ENCODE data around the gene AIFM3. TPM values are rescaled to one million over a fixed set of nuclear protein-coding genes. Genes with fewer than 3 reads are reported as not detected.

The AIFM3 gene
- total RNA-seq, 1 experiment from 2014 or later: 1.1 TPM

GRCh38 chr22:20987375-20987774 lies 20.3 kb downstream of the AIFM3 start:
- ChIA-PET CTCF (interaction anchor here (0.6 kb wide), 1 partner anchor 109 kb away, joined by 3 read pairs; no protein-coding TSS in a partner anchor), POLR2A (no interaction called here)
- Mint-ChIP-seq H3K4me3 (ENCODE audit: unreplicated experiment) (no peak overlapping the region), H3K36me3 (ENCODE audit: insufficient read depth, unreplicated experiment) (peaks cover 18% of the 10 kb centered on the region), H3K27ac (ENCODE audit: low read depth, unreplicated experiment) (no peak overlapping the region), H3K4me1 (ENCODE audit: insufficient read depth, unreplicated experiment) (peaks cover 8% of the 10 kb centered on the region), H3K9me3 (ENCODE audit: unreplicated experiment) (no peaks in the 10 kb centered on the region), H3K27me3 (ENCODE audit: insufficient read depth, unreplicated experiment) (no peaks in the 10 kb centered on the region)
- BruUV-seq (replicated peaks): no TSS peak
- no peak for DNase-seq (ENCODE audit: unreplicated experiment)
- TF ChIP-seq CTCF (IDR thresholded peaks at IDR 0.05; ENCODE audit: unreplicated experiment): no peak
- intact Hi-C loops (cut with micrococcal nuclease): no loop called here

GRCh38 chr22:20988573-20989322 lies 21.7 kb downstream of the AIFM3 start:
- POLR2A ChIA-PET: no interaction called here

GRCh38 chr22:20989323-20990138 lies 22.5 kb downstream of the AIFM3 start:
- Mint-ChIP-seq H3K4me3 (ENCODE audit: unreplicated experiment) (no peak overlapping the region), H3K4me1 (ENCODE audit: insufficient read depth, unreplicated experiment) (no peaks in the 10 kb centered on the region), H3K27me3 (ENCODE audit: insufficient read depth, unreplicated experiment) (no peaks in the 10 kb centered on the region), H3K36me3 (ENCODE audit: insufficient read depth, unreplicated experiment) (peaks cover 19% of the 10 kb centered on the region), H3K27ac (ENCODE audit: low read depth, unreplicated experiment) (no peak overlapping the region), H3K9me3 (ENCODE audit: unreplicated experiment) (no peaks in the 10 kb centered on the region)
- DNase-seq (ENCODE audit: unreplicated experiment): no peak
- intact Hi-C loops (cut with micrococcal nuclease): no loop called here
- CTCF ChIA-PET: interaction anchor here (0.6 to 2.6 kb wide), 3 partner anchors 12 to 104 kb away, joined by 3 to 7 read pairs (median 5); no protein-coding TSS in a partner anchor
- no peak for TF ChIP-seq CTCF (IDR thresholded peaks at IDR 0.05; ENCODE audit: unreplicated experiment)
- POLR2A ChIA-PET: interaction anchor here (1.0 kb wide), 1 partner anchor 9 kb away, joined by 4 read pairs; no protein-coding TSS in a partner anchor
- no TSS peak for BruUV-seq (replicated peaks)

More at GRCh38 chr22:20988573-20989322, 21.7 kb downstream of the AIFM3 start:
- Mint-ChIP-seq H3K9me3 (ENCODE audit: unreplicated experiment) (no peaks in the 10 kb centered on the region), H3K27ac (ENCODE audit: low read depth, unreplicated experiment) (no peak overlapping the region), H3K27me3 (ENCODE audit: insufficient read depth, unreplicated experiment) (no peaks in the 10 kb centered on the region), H3K4me1 (ENCODE audit: insufficient read depth, unreplicated experiment) (peaks cover 5% of the 10 kb centered on the region), H3K36me3 (ENCODE audit: insufficient read depth, unreplicated experiment) (peaks cover 18% of the 10 kb centered on the region), H3K4me3 (ENCODE audit: unreplicated experiment) (no peak overlapping the region)
- intact Hi-C loops (cut with micrococcal nuclease): no loop called here
- no peak for TF ChIP-seq CTCF (IDR thresholded peaks at IDR 0.05; ENCODE audit: unreplicated experiment)
- DNase-seq (ENCODE audit: unreplicated experiment): no peak
- CTCF ChIA-PET: no interaction called here
- BruUV-seq (replicated peaks): no TSS peak

Data from MCF 10A (cell line).